OCI-LY7 (cell line): ENCODE data around the gene TMTC2.

Experiments
- CTCF ChIP-seq: fragments of 200-600 bp; sonication (generic); conservative IDR thresholded peaks from 2 replicates; pipeline ENCODE4 v1.5.1; 2014; ENCODE audit warnings: mild to moderate bottlenecking, antibody characterized with exemption, low read length, moderate library complexity, mixed read lengths
- EZH2phosphoT487 ChIP-seq: fragments of 200-600 bp; sonication (generic); IDR thresholded peaks from 2 replicates; pipeline ENCODE4 v1.6.1; 2018; ENCODE audit warnings: low read depth, borderline replicate concordance, mild to moderate bottlenecking, mixed run types, antibody characterized with exemption, low read length, moderate library complexity, mixed read lengths

GRCh38 chr12:82852529-82852928 lies 165.8 kb downstream of the TMTC2 start:
- TF ChIP-seq EZH2phosphoT487 (no peak), CTCF (no peak)
